Measurements from ENCODE around the gene PRAC2. TPM values are rescaled to one million over a fixed set of nuclear protein-coding genes. Genes with fewer than 3 reads are reported as not detected.
"Not testable (repeated sequence)": the region's sequence is repeated elsewhere in the genome, so short reads cannot be mapped to it uniquely, and the experiment has no call there.

Gene PRAC2
- total RNA-seq (2014; rRNA removed; shearing (Covaris generic)) = 40.8 and 40.9 TPM in 2 replicates

DNA sequence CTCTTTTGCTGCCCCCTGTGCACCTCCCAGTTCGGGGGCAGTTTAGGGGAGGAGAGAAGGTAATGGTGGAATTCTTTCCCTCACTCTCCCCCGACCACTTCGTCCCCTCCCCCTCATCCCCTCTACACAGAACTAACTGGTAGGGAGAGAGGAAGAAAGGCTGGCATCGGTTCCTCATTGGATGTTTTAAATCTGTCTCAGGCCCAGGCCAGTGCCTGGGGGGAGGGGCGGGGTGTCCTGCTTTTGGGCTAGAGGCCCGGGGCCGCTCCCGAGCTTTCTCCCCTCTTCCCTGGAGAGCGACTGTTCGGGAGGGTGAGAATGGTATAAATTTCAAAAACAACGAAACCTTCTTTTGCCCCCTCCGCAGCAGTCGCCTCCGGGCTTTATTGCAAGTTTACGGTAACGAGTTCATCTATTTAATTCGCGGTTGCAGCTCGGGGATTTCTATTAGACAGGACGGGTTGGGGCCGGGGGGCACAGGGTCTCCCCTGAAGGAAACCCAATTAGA is at the start of gene PRAC2:
PRAC2 (plus strand) TSS at position 271 of the 508 bp plus-strand sequence. CDS start 1,226 bp downstream, outside the sequence.
- H3K36me3 ChIP-seq (replicated peaks; ENCODE audit: control insufficient read depth, insufficient read depth, low read length) = no peaks in the 10 kb centered on the region
- H3K4me3 ChIP-seq (ENCODE audit: insufficient read depth, low read depth, low read length) = peak within 1 kb of the TSS; percentile 59
- peaks cover 98% of the 10 kb centered on the region for H3K27me3 ChIP-seq (ENCODE audit: control insufficient read depth, insufficient read depth, low read length)
- peak; percentile 80 for DNase-seq

DNA sequence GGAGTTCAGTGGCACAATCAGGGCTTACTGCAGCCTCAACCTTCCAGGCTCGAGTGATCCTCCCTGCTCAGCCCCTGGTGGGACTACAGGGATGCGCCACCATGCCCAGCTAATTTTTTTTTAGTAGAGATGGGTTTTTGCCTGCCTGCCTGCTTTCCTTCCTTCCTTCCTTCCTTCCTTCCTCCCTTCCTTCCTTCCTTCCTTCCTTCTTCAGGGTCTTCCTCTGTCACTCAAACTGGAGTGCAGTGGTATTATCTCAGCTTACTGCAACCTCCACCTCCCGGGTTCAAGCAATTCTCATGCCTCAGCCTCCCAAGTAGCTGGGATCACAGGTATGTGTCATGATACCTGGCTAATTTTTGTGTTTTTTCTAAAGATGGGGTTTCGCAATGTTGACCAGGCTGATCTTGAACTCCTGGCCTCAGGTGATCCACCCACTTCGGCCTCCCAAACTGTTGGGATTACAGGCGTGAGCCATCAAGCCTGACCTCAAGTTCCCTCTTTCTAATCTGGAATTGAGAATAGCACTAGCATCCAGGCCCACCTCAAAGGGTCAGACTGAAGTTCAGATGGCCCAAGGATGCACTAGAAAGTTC is 45.9 kb upstream of the PRAC2 start:
- Histone ChIP-seq H3K36me3 (replicated peaks; ENCODE audit: control insufficient read depth, insufficient read depth, low read length) (no peaks in the 10 kb centered on the region), H3K27me3 (ENCODE audit: control insufficient read depth, insufficient read depth, low read length) (peaks cover 18% of the 10 kb centered on the region)

DNA sequence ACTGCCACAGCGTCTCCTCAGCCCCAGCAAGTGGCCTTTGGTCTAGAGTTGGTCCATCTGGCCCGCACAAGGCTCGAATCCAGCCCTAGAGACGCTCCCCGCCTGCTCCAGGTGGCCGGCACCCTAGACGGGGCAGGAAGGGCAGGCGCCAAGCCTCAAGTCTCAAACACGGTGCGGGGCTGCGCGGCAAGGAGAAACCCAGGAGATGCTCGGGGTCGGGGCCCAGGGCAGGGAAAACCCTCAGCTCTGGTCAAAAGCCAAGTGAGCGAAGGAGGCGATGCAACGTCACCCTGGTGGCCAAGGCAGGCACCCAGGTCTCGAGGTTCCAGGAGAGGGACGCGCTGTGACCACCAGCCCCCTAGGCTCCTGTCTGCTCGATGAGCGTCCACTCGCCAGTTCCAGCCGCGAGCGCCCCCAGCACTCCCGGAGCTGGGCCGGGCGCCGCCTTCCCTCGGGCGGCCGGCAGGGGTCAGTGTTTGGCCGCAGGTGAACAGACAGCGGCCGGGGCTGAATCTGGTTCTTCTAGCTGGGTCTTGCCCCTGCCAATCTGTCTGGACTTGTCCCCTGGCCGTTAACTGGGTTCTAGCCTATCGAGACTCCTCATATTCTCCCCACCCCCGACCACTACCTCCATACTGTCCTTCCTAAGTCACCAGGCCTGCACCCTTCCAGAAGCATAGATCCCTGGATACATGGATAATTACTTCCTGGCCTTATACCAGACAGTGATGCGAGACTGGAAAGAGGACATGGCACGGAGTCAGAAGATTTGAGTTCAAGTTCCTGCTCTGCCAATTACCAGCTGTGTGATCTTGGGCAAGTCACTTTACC is 44.6 kb upstream of the PRAC2 start:
- Histone ChIP-seq H3K36me3 (replicated peaks; ENCODE audit: control insufficient read depth, insufficient read depth, low read length) (no peaks in the 10 kb centered on the region), H3K27me3 (ENCODE audit: control insufficient read depth, insufficient read depth, low read length) (peaks cover 18% of the 10 kb centered on the region), H3K4me3 (ENCODE audit: insufficient read depth, low read depth, low read length) (peak overlapping the region; percentile 37)
- DNase-seq = peak; percentile 90

More for the DNA sequence above, 45.9 kb upstream of the PRAC2 start:
- H3K4me3 ChIP-seq (ENCODE audit: insufficient read depth, low read depth, low read length) = no peak overlapping the region
- DNase-seq = no peak

DNA sequence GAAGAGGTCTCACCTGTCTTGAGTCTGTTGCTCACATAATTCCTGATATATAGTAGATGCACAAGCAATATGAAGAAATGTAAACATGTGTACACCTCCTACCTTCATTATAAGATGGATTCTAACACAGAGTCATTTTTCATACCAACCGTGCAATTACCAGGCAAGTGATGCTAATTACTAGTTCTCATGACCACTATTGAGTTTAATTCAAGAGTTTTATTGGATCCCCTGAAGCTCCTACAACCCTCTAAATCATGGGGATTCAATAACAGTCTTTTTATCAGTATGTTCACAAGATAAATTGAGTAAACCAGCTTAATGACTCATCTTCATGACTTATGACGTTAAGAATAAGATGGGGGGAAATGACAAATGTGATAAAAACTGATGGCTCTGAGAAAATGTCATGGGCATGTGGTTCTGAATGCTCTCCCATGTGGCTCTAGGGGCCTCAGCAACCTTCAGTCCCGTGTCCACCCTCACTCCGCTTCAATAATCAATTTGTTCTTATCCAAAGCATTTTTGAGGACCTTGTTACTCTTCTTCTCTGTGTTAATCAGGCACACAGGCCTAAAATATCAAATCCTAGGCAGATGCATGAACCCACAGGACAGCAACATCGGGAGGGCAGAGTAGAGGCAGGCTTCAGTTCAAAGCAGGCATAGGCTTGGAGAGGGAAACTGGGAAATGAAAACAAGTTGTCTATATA is 43.4 kb upstream of the PRAC2 start:
- Histone ChIP-seq H3K27me3 (ENCODE audit: control insufficient read depth, insufficient read depth, low read length) (peaks cover 18% of the 10 kb centered on the region), H3K4me3 (ENCODE audit: insufficient read depth, low read depth, low read length) (no peak overlapping the region), H3K36me3 (replicated peaks; ENCODE audit: control insufficient read depth, insufficient read depth, low read length) (no peaks in the 10 kb centered on the region)
- no peak for DNase-seq

DNA sequence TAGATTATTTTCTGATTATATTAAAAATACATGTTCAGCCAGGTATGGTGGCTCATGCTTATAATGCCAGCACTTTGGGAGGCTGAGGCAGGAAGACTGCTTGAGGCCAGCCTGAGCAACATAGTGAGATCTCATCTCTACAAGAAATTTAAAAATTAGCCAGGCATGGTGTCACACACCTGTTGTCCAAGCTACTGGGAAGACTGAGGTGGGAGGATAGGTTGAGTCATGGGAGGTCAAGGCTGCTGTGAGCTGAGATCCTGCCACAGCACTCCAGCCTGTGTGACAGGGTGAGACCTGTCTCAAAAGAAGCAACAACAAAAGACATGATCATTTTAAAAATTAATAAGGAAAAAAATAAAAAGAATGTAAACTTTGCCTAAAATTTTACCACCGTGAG is 41.4 kb upstream of the PRAC2 start:
- no peak for DNase-seq
- no peaks in the 10 kb centered on the region for H3K36me3 ChIP-seq (replicated peaks; ENCODE audit: control insufficient read depth, insufficient read depth, low read length)
- no peak overlapping the region for H3K4me3 ChIP-seq (ENCODE audit: insufficient read depth, low read depth, low read length)
- H3K27me3 ChIP-seq (ENCODE audit: control insufficient read depth, insufficient read depth, low read length) = peaks cover 16% of the 10 kb centered on the region

DNA sequence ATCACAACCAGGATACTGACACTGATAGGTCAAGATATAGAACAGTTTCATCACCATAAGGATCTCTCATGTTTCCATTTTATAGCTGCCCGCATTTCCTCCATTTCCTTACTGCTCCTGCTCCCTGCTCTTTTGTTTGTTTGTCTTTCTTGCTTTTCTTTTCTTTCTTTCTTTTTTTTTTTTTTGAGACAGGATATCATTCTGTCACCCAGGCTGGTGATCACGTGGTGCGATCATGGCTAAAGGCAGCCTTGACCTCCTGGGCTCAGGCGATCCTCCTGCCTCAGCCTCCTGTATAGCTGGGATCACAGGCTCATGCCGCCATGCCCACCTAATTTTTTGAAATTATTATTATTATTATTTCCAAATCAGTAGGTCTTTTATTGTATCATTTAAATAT is 32.3 kb upstream of the PRAC2 start:
- no peaks in the 10 kb centered on the region for H3K27me3 ChIP-seq (ENCODE audit: control insufficient read depth, insufficient read depth, low read length)
- no peak for DNase-seq
- H3K36me3 ChIP-seq (replicated peaks; ENCODE audit: control insufficient read depth, insufficient read depth, low read length) = no peaks in the 10 kb centered on the region
- H3K4me3 ChIP-seq (ENCODE audit: insufficient read depth, low read depth, low read length) = no peak overlapping the region

DNA sequence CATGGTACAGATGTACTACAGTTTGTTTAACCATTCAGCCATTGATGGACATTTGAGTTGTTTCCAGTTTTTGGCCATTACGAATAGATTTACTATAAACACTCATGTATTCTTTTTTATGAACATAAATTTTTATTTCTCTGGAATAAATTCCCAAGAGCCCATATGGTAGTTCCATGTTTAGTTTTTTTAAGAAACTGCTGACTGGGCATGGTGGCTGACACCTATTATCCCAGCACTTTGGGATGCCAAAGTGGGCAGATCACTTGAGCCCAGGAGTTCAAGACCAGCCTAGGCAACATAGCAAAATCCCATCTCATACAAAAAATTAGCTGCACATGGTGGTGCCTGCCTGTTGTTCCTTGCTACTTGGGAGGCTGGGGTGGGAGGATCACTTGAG is 30.9 kb upstream of the PRAC2 start:
- no peak for DNase-seq
- H3K27me3 ChIP-seq (ENCODE audit: control insufficient read depth, insufficient read depth, low read length) = no peaks in the 10 kb centered on the region
- no peaks in the 10 kb centered on the region for H3K36me3 ChIP-seq (replicated peaks; ENCODE audit: control insufficient read depth, insufficient read depth, low read length)
- no peak overlapping the region for H3K4me3 ChIP-seq (ENCODE audit: insufficient read depth, low read depth, low read length)

DNA sequence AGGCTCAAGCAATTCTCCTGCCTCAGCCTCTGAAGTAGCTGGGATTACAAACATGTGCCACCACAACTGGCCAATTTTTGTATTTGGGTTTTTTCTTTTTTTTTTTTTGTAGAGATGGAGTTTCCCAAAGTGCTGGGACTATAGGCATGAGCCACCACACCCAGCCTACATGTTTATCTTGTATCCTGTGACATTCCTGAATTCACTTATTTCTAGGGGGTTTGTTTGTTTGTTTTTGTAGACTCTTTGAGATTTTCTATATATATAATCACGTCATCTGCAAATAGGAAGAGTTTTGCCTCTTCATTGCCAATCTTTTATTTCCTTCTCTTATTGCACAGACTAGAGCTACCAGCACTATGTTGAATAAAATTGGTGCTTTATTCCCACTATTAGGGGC is 29.8 kb upstream of the PRAC2 start:
- Histone ChIP-seq H3K4me3 (ENCODE audit: insufficient read depth, low read depth, low read length) (no peak overlapping the region), H3K36me3 (replicated peaks; ENCODE audit: control insufficient read depth, insufficient read depth, low read length) (no peaks in the 10 kb centered on the region), H3K27me3 (ENCODE audit: control insufficient read depth, insufficient read depth, low read length) (no peaks in the 10 kb centered on the region)
- DNase-seq = no peak

DNA sequence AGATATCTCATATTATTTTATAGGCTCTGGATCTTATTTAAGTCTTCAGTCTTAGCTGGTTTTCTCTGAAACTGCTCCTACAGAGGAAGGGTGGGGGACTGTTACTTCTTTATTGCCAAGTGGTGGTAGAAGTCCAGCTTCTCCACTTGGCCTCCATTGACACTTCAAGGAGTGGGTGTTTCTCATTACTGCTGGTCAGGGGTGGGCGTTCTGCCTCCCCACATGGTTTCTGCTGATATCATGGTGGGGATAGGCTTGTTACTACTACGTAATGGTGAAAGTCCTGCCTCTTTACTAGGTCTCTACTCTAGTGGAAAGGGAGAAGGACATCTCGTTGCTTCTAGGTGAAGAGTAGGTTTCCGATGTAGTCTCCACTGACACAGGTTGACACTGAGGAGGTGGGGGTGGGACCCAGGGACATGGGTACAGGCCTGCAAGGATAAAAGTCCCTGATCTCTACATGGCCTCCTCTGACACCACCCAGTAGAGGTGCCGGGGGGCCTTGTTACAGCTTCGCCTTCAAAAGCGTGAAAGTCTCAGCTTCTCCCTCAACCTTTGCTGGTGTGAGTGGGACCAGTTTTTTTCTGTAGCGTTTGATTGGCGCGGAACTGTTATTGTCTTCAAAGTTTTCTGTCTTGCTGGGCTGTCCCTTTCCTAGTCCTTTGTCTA is 21.0 kb upstream of the PRAC2 start:
- DNase-seq = no peak
- no peaks in the 10 kb centered on the region; the same call in none of the 2 replicates for H3K27me3 ChIP-seq (ENCODE audit: control insufficient read depth, insufficient read depth, low read length)
- H3K36me3 ChIP-seq (replicated peaks; ENCODE audit: control insufficient read depth, insufficient read depth, low read length) = no peaks in the 10 kb centered on the region
- H3K4me3 ChIP-seq (ENCODE audit: insufficient read depth, low read depth, low read length) = no peak overlapping the region

DNA sequence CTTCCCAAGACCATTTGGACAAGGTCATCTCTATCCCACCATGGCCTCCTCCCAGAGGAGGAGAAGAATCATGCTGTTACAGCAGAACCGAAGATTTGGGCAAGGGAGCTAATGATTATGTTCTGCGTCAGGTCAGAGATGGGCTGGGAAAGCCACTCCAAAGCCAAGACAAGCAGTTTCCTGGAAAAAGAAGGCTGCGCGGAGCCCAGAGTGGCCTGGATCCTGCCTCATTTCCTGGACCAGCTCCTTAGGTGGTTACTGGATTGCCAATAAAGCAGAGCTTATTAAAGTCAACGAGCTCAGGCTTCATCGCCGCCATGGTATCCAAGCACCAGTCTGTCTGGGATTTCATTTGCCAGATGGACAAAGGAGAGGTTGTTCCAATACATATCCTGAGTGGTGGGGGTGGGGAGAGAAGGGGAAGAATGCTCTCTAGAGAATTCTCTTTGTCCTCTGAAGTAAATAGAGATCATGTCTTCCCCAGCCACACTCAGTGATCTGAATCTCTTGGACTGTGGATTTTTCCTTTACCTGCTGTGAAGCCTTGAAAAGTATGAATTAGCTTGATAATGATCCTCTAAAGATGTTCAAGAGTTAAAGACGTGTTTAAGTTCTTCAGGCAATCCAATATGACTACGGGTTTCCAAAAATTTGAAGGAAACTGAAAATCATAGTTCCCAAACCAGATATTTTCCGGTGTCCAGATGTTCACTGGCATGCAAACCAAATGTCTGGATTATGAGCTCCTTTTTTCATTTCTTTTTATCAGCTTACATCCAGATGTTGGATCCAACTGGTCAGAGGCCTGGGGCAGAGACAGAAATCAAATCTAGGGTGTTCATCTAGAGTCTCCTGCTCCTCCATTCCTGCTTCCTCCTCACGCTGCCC is 18.4 kb upstream of the PRAC2 start:
- H3K4me3 ChIP-seq (ENCODE audit: insufficient read depth, low read depth, low read length) = no peak overlapping the region
- no peaks in the 10 kb centered on the region for H3K36me3 ChIP-seq (replicated peaks; ENCODE audit: control insufficient read depth, insufficient read depth, low read length)
- H3K27me3 ChIP-seq (ENCODE audit: control insufficient read depth, insufficient read depth, low read length) = no peaks in the 10 kb centered on the region; the same call in none of the 2 replicates
- no peak for DNase-seq

DNA sequence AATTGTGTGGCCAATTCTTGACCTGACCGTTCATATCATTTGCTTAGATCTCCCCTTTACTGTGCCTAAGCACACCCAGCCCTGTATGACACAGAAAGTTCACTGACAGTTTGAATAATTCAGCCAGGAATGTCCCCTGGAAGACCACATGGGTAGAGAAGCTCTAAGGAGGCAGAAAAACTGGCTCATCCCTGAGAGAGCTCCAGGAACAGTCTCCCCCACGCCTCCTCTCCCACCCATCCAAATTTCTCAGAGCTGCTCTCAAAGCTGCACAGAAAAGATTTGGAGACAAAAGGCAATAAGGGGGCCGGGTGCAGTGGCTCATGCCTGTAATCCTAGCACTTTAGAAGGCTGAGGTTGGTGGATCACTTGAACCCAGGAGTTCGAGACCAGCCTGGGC is 11.9 kb upstream of the PRAC2 start:
- Histone ChIP-seq H3K4me3 (ENCODE audit: insufficient read depth, low read depth, low read length) (no peak overlapping the region), H3K27me3 (ENCODE audit: control insufficient read depth, insufficient read depth, low read length) (peaks cover 12% of the 10 kb centered on the region; the same call in 1 of the 2 replicates), H3K36me3 (replicated peaks; ENCODE audit: control insufficient read depth, insufficient read depth, low read length) (no peaks in the 10 kb centered on the region)
- peak; percentile 25 for DNase-seq

DNA sequence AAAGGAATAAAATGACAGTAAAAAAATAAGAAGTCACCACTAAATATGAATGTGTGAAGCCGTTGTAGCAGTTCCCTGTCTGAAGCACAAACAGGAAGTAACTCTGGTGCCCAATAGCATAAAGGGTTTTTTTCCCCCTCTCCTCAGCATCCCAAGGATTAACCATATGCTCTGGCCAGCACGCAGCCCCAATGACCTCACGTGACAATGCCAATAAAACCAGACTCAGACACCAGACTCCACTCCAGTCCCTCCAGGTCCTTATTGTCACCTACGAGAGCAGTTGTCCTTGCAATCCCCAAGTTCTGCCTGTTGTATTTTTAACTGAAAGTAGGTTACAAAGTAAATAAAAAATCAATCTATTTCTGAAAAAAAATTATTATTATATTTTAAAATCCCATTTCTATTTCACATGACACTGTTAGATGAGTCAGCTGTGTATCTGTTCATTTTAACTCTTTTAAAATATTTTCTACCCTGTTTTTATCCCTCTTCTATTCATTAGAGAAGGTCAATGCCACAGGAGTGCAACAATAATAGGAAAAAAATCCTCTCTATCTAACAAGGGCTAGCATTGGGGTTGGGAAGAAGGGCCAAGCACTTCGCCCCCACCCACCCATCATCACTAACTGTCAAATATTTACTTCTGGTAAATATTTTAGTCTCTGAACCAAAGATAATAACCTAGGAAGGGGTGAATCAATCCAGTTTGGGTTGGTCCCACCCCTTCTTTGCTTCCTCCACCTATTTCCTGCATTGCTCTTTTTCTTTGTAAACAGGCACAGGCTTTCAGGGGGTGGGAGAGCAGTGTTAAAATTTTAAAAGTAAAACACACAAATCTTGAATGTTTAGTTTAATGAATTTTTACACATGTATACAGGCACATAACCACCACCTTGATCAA is 7.2 kb upstream of the PRAC2 start:
- Histone ChIP-seq H3K36me3 (replicated peaks; ENCODE audit: control insufficient read depth, insufficient read depth, low read length) (no peaks in the 10 kb centered on the region), H3K27me3 (ENCODE audit: control insufficient read depth, insufficient read depth, low read length) (peaks cover 54% of the 10 kb centered on the region), H3K4me3 (ENCODE audit: insufficient read depth, low read depth, low read length) (no peak overlapping the region)
- DNase-seq = no peak

DNA sequence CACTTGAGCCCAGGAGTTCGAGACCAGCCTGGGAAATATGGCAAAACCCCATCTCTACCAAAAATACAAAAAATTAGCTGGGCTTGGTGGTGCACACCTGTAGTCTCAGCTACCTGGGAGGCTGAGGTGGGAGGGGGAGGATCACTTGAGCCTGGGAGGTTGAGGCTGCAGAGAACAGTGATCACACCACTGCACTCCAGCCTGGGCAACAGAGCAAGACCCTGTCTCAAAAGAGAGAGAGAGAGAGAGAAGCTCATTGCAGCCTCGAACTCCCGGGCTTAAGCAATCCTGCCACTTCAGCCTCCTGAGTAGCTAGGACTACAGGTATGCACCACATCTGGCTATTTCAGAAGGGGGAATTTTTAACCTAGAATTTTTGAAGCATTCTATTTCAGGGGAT is 6.4 kb upstream of the PRAC2 start:
- peaks cover 59% of the 10 kb centered on the region for H3K27me3 ChIP-seq (ENCODE audit: control insufficient read depth, insufficient read depth, low read length)
- H3K4me3 ChIP-seq (ENCODE audit: insufficient read depth, low read depth, low read length); H3K36me3 ChIP-seq (replicated peaks; ENCODE audit: control insufficient read depth, insufficient read depth, low read length); DNase-seq: not testable (repeated sequence)
